GM18508 (cell line): ENCODE results near the gene ERP44.

Experiments used
- ATAC-seq: cut with Tn5 transposase; IDR thresholded peaks from one replicate; pipeline ENCODE4 v1.9.1; 2021; ENCODE audit warnings: moderate number of reproducible peaks; ENCODE audit not compliant: insufficient read depth, unreplicated experiment

The ERP44 gene

DNA sequence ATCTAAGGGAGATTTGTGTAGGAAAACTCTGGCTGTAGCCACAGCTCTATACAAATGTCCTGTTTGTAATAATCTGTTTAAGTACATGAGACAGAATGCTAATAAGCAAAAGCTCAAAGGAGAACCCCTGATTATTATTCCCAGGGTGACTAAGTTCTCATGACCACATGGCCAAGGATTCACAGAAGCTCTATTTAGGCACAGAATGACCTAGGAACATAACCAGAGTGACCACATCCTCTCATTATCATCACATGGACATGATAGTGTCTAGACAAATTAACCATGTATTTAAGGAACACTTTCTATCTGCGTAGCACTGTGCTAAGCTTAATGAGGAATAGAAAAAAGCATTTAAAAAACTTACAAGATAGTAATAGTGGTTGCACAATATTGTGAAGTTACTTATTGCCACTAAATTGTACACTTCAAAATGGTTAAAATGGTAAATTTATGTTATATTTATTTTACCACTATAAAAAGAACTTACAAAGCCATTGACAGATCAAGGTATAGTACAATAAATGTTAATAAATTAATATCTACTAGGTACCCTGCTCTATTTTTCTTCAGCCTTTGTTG, 136.0 kb downstream of the ERP44 start:
- ATAC-seq, result no peak

- no peak for ATAC-seq
Measured at GRCh38 chr9:99955606-99956005, 143.2 kb downstream of the ERP44 start.

DNA sequence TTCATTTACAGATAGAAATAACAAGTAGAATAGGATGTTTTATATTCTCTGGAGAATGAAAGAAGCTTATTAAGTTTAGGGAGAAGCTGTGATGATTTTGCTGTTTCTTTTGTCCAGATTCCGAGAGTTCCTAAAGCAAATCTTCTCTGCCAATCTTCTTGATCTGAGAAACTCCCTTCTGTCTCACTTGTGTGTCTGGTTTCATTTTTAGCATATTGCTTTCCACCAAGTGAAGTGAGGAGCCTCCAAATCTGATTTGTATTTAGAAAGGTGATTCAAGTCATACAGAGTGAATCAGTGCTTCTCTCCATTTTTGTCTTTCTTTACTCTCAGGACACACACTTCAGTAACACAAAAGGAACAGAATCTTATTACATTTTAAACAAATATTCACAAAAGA, 144.0 kb downstream of the ERP44 start:
- no peak for ATAC-seq

DNA sequence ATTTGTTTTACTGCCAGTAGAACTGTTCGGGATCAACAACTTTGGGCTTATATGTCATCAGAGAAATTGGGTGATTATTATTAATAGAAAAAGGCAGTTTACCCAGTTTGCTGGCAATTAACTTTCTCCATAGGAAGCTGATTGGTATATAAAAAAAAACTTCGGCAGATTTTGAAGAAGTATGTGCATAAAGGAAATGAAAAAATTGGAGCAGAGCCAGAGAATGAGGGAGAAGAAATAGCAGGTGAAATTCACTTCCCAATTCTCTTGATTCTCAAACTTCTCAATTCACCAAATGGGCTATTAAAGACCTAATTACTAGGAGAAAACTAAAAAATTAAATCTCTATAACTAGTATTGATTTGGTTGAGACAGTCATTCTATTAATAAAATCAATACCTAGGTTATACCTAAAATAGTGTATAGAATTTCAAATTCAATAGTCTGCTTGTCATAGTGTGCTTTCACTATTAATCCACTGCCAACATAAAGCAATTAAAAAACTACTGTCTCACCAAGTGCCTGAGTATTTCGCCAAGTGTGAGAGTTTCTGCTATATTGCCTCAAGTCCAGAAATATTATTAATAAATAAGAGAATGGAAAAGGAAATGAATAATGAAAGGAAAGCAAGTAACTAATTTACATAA, 144.8 kb downstream of the ERP44 start:
- ATAC-seq, result no peak

DNA sequence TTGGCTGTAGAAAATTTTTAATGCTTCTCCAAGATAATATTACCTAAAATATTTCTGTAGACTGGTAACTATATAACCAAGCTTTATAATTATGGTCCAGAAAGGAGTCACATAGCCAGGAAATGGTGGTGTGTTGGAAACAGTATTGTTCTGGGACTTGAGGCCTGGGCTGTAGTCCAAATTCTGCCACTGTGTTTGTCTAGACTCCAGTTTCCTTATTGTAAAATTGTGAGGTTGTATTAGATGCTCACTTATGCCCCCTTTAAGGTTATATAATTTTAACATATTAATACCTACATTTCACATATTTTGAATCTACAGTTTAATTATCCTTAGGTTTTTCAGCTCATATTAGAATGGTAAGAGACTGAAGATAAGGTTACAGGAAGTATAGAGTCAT, 149.9 kb downstream of the ERP44 start:
- no peak for ATAC-seq

DNA sequence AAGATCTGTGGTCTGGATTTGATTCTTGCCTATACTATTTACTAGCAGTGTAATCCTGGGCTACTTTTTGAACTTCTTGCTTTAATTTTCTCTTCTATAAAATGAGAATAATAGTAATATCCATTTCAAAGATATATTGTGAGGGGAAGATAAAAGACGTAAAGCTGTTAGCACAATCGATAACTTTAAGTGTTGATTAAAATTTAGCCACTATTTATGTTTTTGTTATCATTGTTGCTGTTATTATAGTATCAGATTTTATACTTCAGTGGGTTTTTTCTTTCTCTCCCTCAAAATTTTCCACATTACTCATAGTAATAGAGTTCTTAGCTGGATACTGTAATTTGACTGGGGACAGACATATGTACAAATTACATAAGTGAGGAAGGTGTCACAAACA, 150.3 kb downstream of the ERP44 start:
- no peak for ATAC-seq

DNA sequence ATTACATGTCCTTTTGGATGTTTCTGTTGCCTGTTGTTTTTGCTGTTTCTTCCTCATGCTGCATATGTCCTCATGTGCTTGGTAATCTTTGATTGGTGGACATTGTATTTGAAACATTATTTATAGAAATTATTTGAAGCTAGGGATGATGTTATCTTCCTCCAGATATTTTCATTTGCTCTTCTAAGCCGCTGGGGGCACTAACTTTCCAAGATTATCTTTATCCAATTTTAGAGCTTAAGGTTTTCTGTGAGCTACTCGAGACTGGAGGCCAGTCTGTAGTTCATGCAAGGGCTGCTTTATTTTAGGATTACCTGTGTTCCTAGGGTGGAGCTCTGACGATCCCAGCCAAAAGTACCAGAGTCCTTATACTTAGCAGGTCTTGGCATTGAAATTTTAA, 151.4 kb downstream of the ERP44 start:
- no peak for ATAC-seq

- ATAC-seq, result no peak
Measured at GRCh38 chr9:99936947-99937587, 161.7 kb downstream of the ERP44 start.

- ATAC-seq, result no peak
Measured at GRCh38 chr9:99931155-99931840, 167.5 kb downstream of the ERP44 start.

DNA sequence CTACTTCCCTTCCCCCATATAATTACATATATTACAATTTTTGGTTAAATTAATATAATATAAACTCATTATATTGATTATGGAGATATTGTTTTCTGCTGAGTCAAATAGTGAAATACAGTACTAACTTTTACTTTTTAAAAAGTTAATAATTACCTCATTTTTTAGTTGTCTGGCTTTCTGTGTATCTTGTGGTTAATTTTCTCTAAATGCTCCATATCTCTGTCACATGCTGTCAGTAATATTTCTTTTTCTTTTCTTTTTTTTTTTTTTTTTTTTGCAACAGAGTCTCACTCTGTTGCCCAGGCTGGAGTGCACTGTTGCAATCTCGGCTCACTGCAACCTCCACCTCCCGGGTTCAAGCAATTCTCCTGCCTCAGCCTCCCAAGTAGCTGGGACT, 169.1 kb downstream of the ERP44 start:
- ATAC-seq, result no peak
